HepG2 (cell line): ENCODE measurements around the gene CDK11B. TPM values are rescaled to one million over a fixed set of nuclear protein-coding genes. Genes with fewer than 3 reads are reported as not detected.

Source experiments
- AFF4 ChIP-seq: sonication (generic); formaldehyde crosslinking; IDR thresholded peaks from 2 replicates; pipeline ENCODE4 v1.4.0; 2020; ENCODE audit warnings: missing genetic modification reagents
- FLYWCH1 ChIP-seq: sonication (generic); formaldehyde crosslinking; IDR thresholded peaks from 2 replicates; pipeline ENCODE4 v1.8.1; 2023; ENCODE audit warnings: mild to moderate bottlenecking, missing genetic modification reagents
- KDM4B ChIP-seq: sonication (generic); formaldehyde crosslinking; IDR thresholded peaks from 2 replicates; pipeline ENCODE4 v1.4.0; 2020; ENCODE audit warnings: missing genetic modification reagents
- KMT2A ChIP-seq: sonication (generic); formaldehyde crosslinking; IDR thresholded peaks from 2 replicates; pipeline ENCODE4 v1.4.0; 2020; ENCODE audit warnings: missing genetic modification reagents
- LCORL ChIP-seq, 2 experiments: fragments of 450-650 bp in 1 of 2; sonication (generic) in 1 of 2; formaldehyde crosslinking in 1 of 2; IDR thresholded peaks; 2 replicates each; pipeline versions ENCODE4 v1.5.0 to v1.6.1; 2017 to 2020; ENCODE audit warnings: antibody characterized with exemption in 1 of 2, missing genetic modification reagents in 1 of 2
- LRRFIP1 ChIP-seq: sonication (generic); formaldehyde crosslinking; conservative IDR thresholded peaks from 2 replicates; pipeline ENCODE4 v1.4.0; 2020; ENCODE audit warnings: missing genetic modification reagents
- NFATC3 ChIP-seq: sonication (generic); formaldehyde crosslinking; IDR thresholded peaks from 2 replicates; pipeline ENCODE4 v1.5.1; 2020; ENCODE audit warnings: mild to moderate bottlenecking, missing genetic modification reagents
- NFRKB ChIP-seq: fragments of 450-650 bp; IDR thresholded peaks from 2 replicates; pipeline ENCODE4 v1.6.1; 2017
- POLR2AphosphoS5 ChIP-seq: IDR thresholded peaks from 2 replicates; pipeline ENCODE4 v1.6.1; 2012; ENCODE audit warnings: low read depth, low read length
- RORA ChIP-seq: sonication (generic); formaldehyde crosslinking; IDR thresholded peaks from 2 replicates; pipeline ENCODE4 v1.5.0; 2020; ENCODE audit warnings: mild to moderate bottlenecking, missing genetic modification reagents, moderate library complexity
- SNAI1 ChIP-seq: sonication (generic); formaldehyde crosslinking; IDR thresholded peaks from 2 replicates; pipeline ENCODE4 v1.5.0; 2020; ENCODE audit warnings: mild to moderate bottlenecking, missing genetic modification reagents, borderline replicate concordance
- ZBTB38 ChIP-seq: sonication (generic); formaldehyde crosslinking; IDR thresholded peaks from 2 replicates; pipeline ENCODE4 v1.5.1; 2020; ENCODE audit warnings: mild to moderate bottlenecking, missing genetic modification reagents
- ZFAT ChIP-seq: sonication (generic); formaldehyde crosslinking; conservative IDR thresholded peaks from 2 replicates; pipeline ENCODE4 v1.8.1; 2023; ENCODE audit warnings: missing genetic modification reagents, inconsistent platforms
- ZNF225 ChIP-seq: sonication (generic); formaldehyde crosslinking; IDR thresholded peaks from 2 replicates; pipeline ENCODE4 v1.4.0; 2020; ENCODE audit warnings: mild to moderate bottlenecking, missing genetic modification reagents
- ZNF235 ChIP-seq: sonication (generic); formaldehyde crosslinking; IDR thresholded peaks from 2 replicates; pipeline ENCODE4 v1.8.1; 2023; ENCODE audit warnings: mild to moderate bottlenecking, missing genetic modification reagents, borderline replicate concordance
- ZNF441 ChIP-seq: sonication (generic); formaldehyde crosslinking; IDR thresholded peaks from 2 replicates; pipeline ENCODE4 v1.7.0; 2021; ENCODE audit warnings: missing genetic modification reagents, borderline replicate concordance
- ZSCAN29 ChIP-seq: sonication (generic); formaldehyde crosslinking; conservative IDR thresholded peaks from 2 replicates; pipeline ENCODE4 v1.4.0; 2020; ENCODE audit warnings: mild to moderate bottlenecking, missing genetic modification reagents
- polyA plus RNA-seq, 8 experiments: library from polyadenylated mRNA; depleted of rRNA in 3 of 8; stranded (reverse) in 7 of 8; unstranded in 1 of 8; fragments of >200 nt; fragmentation: Illumina TruSeq in 4 of 8; extraction: Trizol in 4 of 8; gene quantifications; 2 replicates each; pipeline versions ENCODE4 v1.2.1 to v1.2.3, GENCODE V29; 2011 to 2016; ENCODE audit warnings: low read depth in 4 of 8, missing spikeins in 1 of 8, mixed read lengths in 1 of 8; ENCODE audit not compliant: insufficient read depth in 1 of 8
- total RNA-seq, 5 experiments: library from RNA; depleted of rRNA; stranded (reverse); fragments of >200 nt; fragmentation: Illumina TruSeq; extraction: Trizol; gene quantifications; 2 replicates each; pipeline ENCODE4 v1.2.3, GENCODE V29; 2016; ENCODE audit warnings: low read depth in 1 of 5
- TF ChIP-seq, protein P1 (sequence below): sonication (generic); formaldehyde crosslinking; IDR thresholded peaks from 2 replicates; pipeline ENCODE4 v1.4.0; 2020; ENCODE audit warnings: missing genetic modification reagents, borderline replicate concordance

Gene CDK11B
- total and polyA plus RNA-seq, 2 of the 13 experiments (the other 11 are each of a cell fraction or from before 2014, with no cell fraction given), result 3.6 to 15.1 TPM

DNA sequence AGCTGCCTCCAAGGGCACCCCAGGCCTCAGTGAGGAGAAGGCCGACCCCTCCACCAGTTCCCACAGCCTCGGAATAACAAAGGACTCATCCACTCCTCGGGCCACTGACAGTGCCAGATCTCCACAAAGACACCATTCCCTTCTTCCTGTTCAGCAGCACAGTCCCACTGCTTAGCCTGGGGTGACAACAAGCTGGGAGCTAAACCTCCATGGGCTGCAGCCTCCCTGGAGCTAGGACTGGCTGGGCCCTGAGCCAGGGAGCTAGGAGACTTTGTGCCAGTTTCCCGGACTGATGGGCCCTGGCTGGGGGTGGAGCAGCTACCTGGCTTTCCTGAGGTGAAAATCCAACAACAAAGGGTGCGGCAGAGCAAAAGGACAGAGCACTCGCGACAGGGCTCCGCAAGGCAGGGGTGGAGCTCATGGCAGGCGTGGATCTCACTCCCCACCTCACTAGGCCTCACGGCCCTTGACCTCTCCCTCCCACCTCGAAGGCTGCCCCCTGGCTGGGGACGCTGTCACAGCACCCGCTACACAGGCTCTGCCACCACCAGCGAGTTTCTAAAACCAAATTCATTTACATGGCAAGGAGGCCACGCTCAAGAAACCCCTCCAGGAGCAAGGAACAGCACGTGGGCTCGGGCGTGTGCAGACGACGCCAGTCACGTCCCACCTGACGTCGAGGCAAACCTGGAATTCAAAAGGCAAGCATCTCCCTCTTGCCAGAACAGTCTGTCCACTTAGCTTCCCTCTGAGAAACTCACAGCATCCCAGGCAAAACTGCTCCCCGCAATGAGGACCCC is 20.0 kb upstream of the CDK11B start (continued):
- TF ChIP-seq SNAI1 (CRISPR knock-in tag) (no peak; the same call in 1 of the 2 replicates), FLYWCH1 (CRISPR knock-in tag) (no peak), ZNF441 (CRISPR knock-in tag) (peak; percentile 68; the same call in 1 of the 2 replicates), KMT2A (CRISPR knock-in tag) (peak; percentile 72), ZNF235 (CRISPR knock-in tag) (peak; percentile 73; the same call in 1 of the 2 replicates), RORA (CRISPR knock-in tag) (no peak), NFRKB (no peak), ZFAT (CRISPR knock-in tag) (no peak), KDM4B (CRISPR knock-in tag) (peak; percentile 55; the same call in 1 of the 2 replicates), LCORL (IDR thresholded peaks at IDR 0.05) (no peak), LCORL (CRISPR knock-in tag; IDR thresholded peaks at IDR 0.05) (no peak), ZSCAN29 (CRISPR knock-in tag) (0 out of 2 replicates have a peak, but pooled peaks have one; percentile 35), LRRFIP1 (CRISPR knock-in tag) (no peak), ZNF225 (CRISPR knock-in tag) (no peak), POLR2AphosphoS5 (peak; percentile 55), ZBTB38 (CRISPR knock-in tag) (0 out of 2 replicates have a peak, but pooled peaks have one; percentile 10), NFATC3 (no peak), AFF4 (CRISPR knock-in tag) (no peak)
- TF ChIP-seq, protein P1, sequence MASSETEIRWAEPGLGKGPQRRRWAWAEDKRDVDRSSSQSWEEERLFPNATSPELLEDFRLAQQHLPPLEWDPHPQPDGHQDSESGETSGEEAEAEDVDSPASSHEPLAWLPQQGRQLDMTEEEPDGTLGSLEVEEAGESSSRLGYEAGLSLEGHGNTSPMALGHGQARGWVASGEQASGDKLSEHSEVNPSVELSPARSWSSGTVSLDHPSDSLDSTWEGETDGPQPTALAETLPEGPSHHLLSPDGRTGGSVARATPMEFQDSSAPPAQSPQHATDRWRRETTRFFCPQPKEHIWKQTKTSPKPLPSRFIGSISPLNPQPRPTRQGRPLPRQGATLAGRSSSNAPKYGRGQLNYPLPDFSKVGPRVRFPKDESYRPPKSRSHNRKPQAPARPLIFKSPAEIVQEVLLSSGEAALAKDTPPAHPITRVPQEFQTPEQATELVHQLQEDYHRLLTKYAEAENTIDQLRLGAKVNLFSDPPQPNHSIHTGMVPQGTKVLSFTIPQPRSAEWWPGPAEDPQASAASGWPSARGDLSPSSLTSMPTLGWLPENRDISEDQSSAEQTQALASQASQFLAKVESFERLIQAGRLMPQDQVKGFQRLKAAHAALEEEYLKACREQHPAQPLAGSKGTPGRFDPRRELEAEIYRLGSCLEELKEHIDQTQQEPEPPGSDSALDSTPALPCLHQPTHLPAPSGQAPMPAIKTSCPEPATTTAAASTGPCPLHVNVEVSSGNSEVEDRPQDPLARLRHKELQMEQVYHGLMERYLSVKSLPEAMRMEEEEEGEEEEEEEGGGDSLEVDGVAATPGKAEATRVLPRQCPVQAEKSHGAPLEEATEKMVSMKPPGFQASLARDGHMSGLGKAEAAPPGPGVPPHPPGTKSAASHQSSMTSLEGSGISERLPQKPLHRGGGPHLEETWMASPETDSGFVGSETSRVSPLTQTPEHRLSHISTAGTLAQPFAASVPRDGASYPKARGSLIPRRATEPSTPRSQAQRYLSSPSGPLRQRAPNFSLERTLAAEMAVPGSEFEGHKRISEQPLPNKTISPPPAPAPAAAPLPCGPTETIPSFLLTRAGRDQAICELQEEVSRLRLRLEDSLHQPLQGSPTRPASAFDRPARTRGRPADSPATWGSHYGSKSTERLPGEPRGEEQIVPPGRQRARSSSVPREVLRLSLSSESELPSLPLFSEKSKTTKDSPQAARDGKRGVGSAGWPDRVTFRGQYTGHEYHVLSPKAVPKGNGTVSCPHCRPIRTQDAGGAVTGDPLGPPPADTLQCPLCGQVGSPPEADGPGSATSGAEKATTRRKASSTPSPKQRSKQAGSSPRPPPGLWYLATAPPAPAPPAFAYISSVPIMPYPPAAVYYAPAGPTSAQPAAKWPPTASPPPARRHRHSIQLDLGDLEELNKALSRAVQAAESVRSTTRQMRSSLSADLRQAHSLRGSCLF (CRISPR knock-in tag), result no peak
